GM12878 (cell line): ENCODE data around the gene NLRP6. TPM values are rescaled to one million over a fixed set of nuclear protein-coding genes. Genes with fewer than 3 reads are reported as not detected.
A peak's percentile ranks its signal among the peaks of the same experiment; 100 is the strongest.

ENCODE experiments used
- CHD4 ChIP-seq: fragments of 200-600 bp; sonication (generic); IDR thresholded peaks from 2 replicates; pipeline ENCODE4 v1.6.1; 2016; ENCODE audit warnings: mild to moderate bottlenecking
- MEF2B ChIP-seq: fragments of 450-650 bp; IDR thresholded peaks from 2 replicates; pipeline ENCODE4 v1.6.1; 2018; ENCODE audit warnings: mild to moderate bottlenecking, moderate library complexity; ENCODE audit not compliant: partially characterized antibody, poor library complexity, severe bottlenecking
- MYB ChIP-seq: fragments of 150-350 bp; IDR thresholded peaks from 2 replicates; pipeline ENCODE4 v1.6.1; 2014; ENCODE audit warnings: mild to moderate bottlenecking, low read depth, low read length, borderline replicate concordance
- NFYA ChIP-seq: IDR thresholded peaks from 2 replicates; pipeline ENCODE4 v1.6.1; 2011; ENCODE audit warnings: low read depth, mild to moderate bottlenecking, low read length, improper control_type of control experiment, borderline replicate concordance
- PBX3 ChIP-seq: IDR thresholded peaks from 2 replicates; pipeline ENCODE4 v1.6.1; 2011; ENCODE audit warnings: mild to moderate bottlenecking, low read depth, low read length, moderate library complexity; ENCODE audit not compliant: insufficient replicate concordance
- RAD21 ChIP-seq: IDR thresholded peaks from 2 replicates; pipeline ENCODE4 v1.6.1; 2011; ENCODE audit warnings: mild to moderate bottlenecking, low read depth, low read length, moderate library complexity; ENCODE audit not compliant: insufficient read depth
- TBL1XR1 ChIP-seq: IDR thresholded peaks from 2 replicates; pipeline ENCODE4 v1.6.1; 2012; ENCODE audit warnings: low read depth, low read length, improper control_type of control experiment
- ZNF384 ChIP-seq: IDR thresholded peaks from 2 replicates; pipeline ENCODE4 v1.6.1; 2012; ENCODE audit warnings: low read depth, mild to moderate bottlenecking, low read length, improper control_type of control experiment, borderline replicate concordance
- polyA plus RNA-seq, 11 experiments: library from polyadenylated mRNA; depleted of rRNA in 4 of 11; unstranded in 6 of 11; stranded (reverse) in 5 of 11; fragments of >200 nt; fragmentation: Nextera tagmentation in 4 of 11; fragmentation: Illumina TruSeq in 1 of 11; extraction: Ambion mirVana in 4 of 11; extraction: Trizol in 1 of 11; gene quantifications; 1 replicate in 1 of 11; 2 replicates in 10 of 11; pipeline versions ENCODE4 v1.2.1 to v1.2.3, GENCODE V29; 2011 to 2016; ENCODE audit warnings: inconsistent platforms in 2 of 11, missing spikeins in 2 of 11, low read depth in 1 of 11
- total RNA-seq, 4 experiments: library from RNA; depleted of rRNA in 3 of 4; stranded (reverse); fragments of >200 nt in 3 of 4; fragmentation: Illumina TruSeq in 1 of 4; extraction: Trizol in 1 of 4; gene quantifications; 2 replicates each; pipeline versions ENCODE4 v1.2.1 to v1.2.3, GENCODE V29; 2013 to 2021
- TF ChIP-seq, protein P1 (sequence below): fragments of 450-650 bp; IDR thresholded peaks from 2 replicates; pipeline ENCODE4 v1.6.1; 2017; ENCODE audit warnings: mild to moderate bottlenecking
- TF ChIP-seq, protein P2 (sequence below): fragments of 450-650 bp; IDR thresholded peaks from 2 replicates; pipeline ENCODE4 v1.6.1; 2018; ENCODE audit warnings: borderline replicate concordance, mild to moderate bottlenecking; ENCODE audit not compliant: partially characterized antibody
- TF ChIP-seq, protein P3 (sequence below): fragments of 450-650 bp; IDR thresholded peaks from 2 replicates; pipeline ENCODE4 v1.6.1; 2016; ENCODE audit warnings: mild to moderate bottlenecking

The NLRP6 gene
- total and polyA plus RNA-seq, 10 of the 15 experiments (the other 5 are each of a cell fraction or from before 2014, with no cell fraction given): 0.03 to 0.11 TPM; not detected in 8

DNA sequence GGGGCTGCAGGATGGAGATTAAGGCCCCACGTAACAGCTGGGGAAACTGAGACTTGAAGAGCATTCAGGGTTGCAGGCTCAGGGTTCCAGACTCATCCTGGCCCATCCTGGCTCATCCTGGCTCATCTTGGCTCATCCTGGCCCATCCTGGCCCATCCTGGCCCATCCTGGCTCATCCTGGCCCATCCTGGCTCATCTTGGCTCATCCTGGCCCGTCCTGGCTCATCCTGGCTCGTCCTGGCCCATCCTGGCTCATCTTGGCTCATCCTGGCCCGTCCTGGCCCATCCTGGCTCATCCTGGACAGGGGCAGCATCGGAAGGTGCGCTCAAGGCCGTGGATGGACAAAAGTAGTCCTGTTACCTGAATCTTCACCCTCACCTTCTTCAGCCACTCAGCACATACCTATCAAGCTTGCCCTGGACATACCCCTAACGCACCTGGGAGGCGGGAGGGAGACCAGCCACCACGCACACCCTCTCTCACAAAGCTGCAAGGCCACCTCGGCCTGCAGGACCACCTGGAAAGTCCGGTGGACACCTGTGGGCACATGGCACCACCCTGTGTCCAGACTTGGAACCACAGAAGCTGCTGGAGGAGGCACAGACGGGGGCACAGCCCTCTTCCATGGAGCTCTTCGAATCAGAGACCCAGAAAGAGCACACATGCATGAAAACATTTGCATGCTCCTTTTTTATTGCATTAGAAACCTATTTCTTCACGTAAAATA, 20.3 kb upstream of the NLRP6 start (continued):
- TF ChIP-seq PBX3: peak; percentile 62
- peak; percentile 45 for TF ChIP-seq RAD21
- no peak for TF ChIP-seq CHD4
- TF ChIP-seq MYB: no peak
- TF ChIP-seq ZNF384: no peak
- TF ChIP-seq, protein P1, sequence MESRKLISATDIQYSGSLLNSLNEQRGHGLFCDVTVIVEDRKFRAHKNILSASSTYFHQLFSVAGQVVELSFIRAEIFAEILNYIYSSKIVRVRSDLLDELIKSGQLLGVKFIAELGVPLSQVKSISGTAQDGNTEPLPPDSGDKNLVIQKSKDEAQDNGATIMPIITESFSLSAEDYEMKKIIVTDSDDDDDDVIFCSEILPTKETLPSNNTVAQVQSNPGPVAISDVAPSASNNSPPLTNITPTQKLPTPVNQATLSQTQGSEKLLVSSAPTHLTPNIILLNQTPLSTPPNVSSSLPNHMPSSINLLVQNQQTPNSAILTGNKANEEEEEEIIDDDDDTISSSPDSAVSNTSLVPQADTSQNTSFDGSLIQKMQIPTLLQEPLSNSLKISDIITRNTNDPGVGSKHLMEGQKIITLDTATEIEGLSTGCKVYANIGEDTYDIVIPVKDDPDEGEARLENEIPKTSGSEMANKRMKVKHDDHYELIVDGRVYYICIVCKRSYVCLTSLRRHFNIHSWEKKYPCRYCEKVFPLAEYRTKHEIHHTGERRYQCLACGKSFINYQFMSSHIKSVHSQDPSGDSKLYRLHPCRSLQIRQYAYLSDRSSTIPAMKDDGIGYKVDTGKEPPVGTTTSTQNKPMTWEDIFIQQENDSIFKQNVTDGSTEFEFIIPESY: no peak
- TF ChIP-seq, protein P2, sequence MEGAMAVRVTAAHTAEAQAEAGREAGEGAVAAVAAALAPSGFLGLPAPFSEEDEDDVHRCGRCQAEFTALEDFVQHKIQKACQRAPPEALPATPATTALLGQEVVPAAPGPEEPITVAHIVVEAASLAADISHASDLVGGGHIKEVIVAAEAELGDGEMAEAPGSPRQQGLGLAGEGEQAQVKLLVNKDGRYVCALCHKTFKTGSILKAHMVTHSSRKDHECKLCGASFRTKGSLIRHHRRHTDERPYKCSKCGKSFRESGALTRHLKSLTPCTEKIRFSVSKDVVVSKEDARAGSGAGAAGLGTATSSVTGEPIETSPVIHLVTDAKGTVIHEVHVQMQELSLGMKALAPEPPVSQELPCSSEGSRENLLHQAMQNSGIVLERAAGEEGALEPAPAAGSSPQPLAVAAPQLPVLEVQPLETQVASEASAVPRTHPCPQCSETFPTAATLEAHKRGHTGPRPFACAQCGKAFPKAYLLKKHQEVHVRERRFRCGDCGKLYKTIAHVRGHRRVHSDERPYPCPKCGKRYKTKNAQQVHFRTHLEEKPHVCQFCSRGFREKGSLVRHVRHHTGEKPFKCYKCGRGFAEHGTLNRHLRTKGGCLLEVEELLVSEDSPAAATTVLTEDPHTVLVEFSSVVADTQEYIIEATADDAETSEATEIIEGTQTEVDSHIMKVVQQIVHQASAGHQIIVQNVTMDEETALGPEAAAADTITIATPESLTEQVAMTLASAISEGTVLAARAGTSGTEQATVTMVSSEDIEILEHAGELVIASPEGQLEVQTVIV: no peak
- TF ChIP-seq NFYA: no peak
- TF ChIP-seq TBL1XR1: no peak
- TF ChIP-seq, protein P3, sequence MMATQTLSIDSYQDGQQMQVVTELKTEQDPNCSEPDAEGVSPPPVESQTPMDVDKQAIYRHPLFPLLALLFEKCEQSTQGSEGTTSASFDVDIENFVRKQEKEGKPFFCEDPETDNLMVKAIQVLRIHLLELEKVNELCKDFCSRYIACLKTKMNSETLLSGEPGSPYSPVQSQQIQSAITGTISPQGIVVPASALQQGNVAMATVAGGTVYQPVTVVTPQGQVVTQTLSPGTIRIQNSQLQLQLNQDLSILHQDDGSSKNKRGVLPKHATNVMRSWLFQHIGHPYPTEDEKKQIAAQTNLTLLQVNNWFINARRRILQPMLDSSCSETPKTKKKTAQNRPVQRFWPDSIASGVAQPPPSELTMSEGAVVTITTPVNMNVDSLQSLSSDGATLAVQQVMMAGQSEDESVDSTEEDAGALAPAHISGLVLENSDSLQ: no peak
- TF ChIP-seq MEF2B: no peak
